Natural killer cell (primary cell): ENCODE results near the gene SRPRA. TPM values are rescaled to one million over a fixed set of nuclear protein-coding genes. Genes with fewer than 3 reads are reported as not detected.
A peak's percentile ranks its signal among the peaks of the same experiment; 100 is the strongest.

Source experiments
- ATAC-seq, 3 donors: fragments of 150-1000 bp in 2 of 3; fragments of 200-7000 bp in 1 of 3; cut with Tn5 transposase; 1 replicate in 1 of 3; 2 replicates in 2 of 3; pipeline ENCODE4 v1.10.0; 2021; ENCODE audit warnings: mild to moderate bottlenecking in 2 of 3, moderate library complexity in 2 of 3
- DNase-seq, 2 donors: peaks; one replicate each; pipeline versions ENCODE4 v3.0.0 to v3.0.0-alpha.2; 2013 to 2021; ENCODE audit warnings: mixed read lengths in 1 of 2
- H3K27ac ChIP-seq: one replicate; pipeline ENCODE4 v1.5.1; 2013; ENCODE audit warnings: mild to moderate bottlenecking, low read length
- H3K27me3 ChIP-seq: one replicate; pipeline ENCODE4 v1.6.1; 2013; ENCODE audit warnings: low read length; ENCODE audit not compliant: control insufficient read depth, insufficient read depth
- H3K36me3 ChIP-seq: one replicate; pipeline ENCODE4 v1.6.1; 2013; ENCODE audit warnings: low read length; ENCODE audit not compliant: control insufficient read depth, insufficient read depth
- H3K4me1 ChIP-seq: one replicate; pipeline ENCODE4 v1.6.1; 2013; ENCODE audit warnings: low read length; ENCODE audit not compliant: control insufficient read depth, insufficient read depth
- H3K4me3 ChIP-seq: one replicate; pipeline ENCODE4 v1.5.1; 2013; ENCODE audit warnings: low read length
- H3K9me3 ChIP-seq: one replicate; pipeline ENCODE4 v1.6.1; 2013; ENCODE audit warnings: low read length; ENCODE audit not compliant: control insufficient read depth, insufficient read depth
- H3K27ac Mint-ChIP-seq, 2 donors: one replicate each; pipeline ENCODE4 v1.8.0; 2022; ENCODE audit warnings: mild to moderate bottlenecking in 2 of 2, mixed read lengths in 2 of 2, moderate library complexity in 1 of 2
- H3K27me3 Mint-ChIP-seq, 2 donors: one replicate each; pipeline ENCODE4 v1.8.0; 2022; ENCODE audit warnings: low read depth in 2 of 2, mixed read lengths in 2 of 2
- H3K36me3 Mint-ChIP-seq: one replicate; pipeline ENCODE4 v1.8.0; 2022; ENCODE audit warnings: mixed read lengths
- H3K4me1 Mint-ChIP-seq, 2 donors: one replicate each; pipeline ENCODE4 v1.8.0; 2022; ENCODE audit warnings: mixed read lengths in 2 of 2
- H3K4me3 Mint-ChIP-seq: one replicate; pipeline ENCODE4 v1.8.0; 2022; ENCODE audit warnings: mild to moderate bottlenecking, moderate library complexity, mixed read lengths
- H3K9me3 Mint-ChIP-seq, 2 donors: one replicate each; pipeline ENCODE4 v1.8.0; 2022; ENCODE audit warnings: mixed read lengths in 2 of 2
- WGBS: methylation state at CpG from one replicate; pipeline ENCODE4 v1.1.7; 2013; ENCODE audit warnings: missing lambda C conversion rate; ENCODE audit not compliant: insufficient coverage; 5-methylcytosine and 5-hydroxymethylcytosine counted together
- intact Hi-C: fragments of 100-400 bp; cut with micrococcal nuclease; formaldehyde crosslinking; loops from one replicate; pipeline ENCODE4 v1.14.2; 2022
- total RNA-seq, 4 donors: library from RNA; stranded (reverse); fragments of 120-200 nt in 1 of 4; gene quantifications; one replicate each; pipeline versions ENCODE4 v1.2.3 to v1.2.4, GENCODE V29; 2013 to 2022
- TF ChIP-seq, protein P1 (sequence below): fragments of 200-600 bp; IDR thresholded peaks from one replicate; pipeline ENCODE4 v1.8.0; 2022; ENCODE audit warnings: antibody characterized with exemption

Gene SRPRA
- total RNA-seq, 3 donors from 2014 or later (not counting 1 experiment from before 2014, with no cell fraction given), result 188 to 225 (median 195) TPM

DNA sequence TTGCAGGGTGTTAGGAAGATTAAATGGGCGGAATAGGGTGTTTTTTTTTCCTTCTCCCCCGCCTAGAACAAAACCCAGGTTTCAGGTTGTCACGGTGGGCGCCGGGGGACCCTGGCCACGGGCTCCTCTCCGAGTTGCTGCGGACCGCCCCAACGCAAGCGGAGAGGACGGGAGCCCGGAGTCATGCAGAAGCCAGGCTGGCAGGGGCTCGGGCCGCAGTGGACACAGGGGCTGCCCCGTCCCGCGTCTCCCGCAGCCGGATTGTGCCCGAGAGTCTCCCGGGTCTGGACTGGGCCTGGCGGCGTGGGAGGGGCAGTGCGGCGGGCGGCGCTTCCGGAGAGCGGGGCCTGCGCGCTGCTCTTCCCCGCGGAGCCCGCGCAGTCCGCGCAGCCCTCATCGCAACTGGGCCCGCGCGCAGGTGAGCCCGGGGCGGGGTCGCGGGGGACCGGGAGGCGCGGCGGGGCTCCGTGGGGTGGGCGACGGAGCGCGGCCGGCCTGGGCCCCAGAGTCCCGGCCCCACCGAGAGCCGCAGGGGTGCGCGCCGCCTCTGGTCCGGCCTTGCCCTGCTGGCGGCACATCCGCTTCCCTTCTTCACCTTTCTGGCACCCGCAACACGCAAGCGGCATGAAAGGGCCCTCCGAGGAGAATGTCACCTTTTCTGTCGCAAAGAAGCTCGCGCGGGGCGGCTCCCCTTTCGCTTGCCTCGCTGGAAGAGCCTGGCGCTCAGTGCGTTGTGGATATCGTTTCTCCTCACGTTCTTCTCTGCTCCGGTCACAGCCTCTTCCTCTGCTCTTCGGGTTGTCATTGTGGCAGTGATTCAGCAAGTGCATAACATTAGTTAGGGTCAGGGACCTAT lies 14.3 kb upstream of the SRPRA start, which contains the start of gene TIRAP:
Gene TIRAP (plus strand): TSS at position 358 of the 856 bp plus-strand sequence. CDS start 7,802 bp downstream, outside the sequence.
- no peaks in the 10 kb centered on the region for H3K36me3 ChIP-seq
- no peaks in the 10 kb centered on the region for H3K27me3 ChIP-seq
- H3K9me3 ChIP-seq, result no peaks in the 10 kb centered on the region
- H3K36me3 Mint-ChIP-seq, result no peaks in the 10 kb centered on the region
- no peaks in the 10 kb centered on the region for H3K9me3 Mint-ChIP-seq
- WGBS, result under 1% methylated on average over 82 of the region's 82 CpGs
- peaks cover 24 to 39% of the 10 kb centered on the region in 2 donors for H3K4me1 Mint-ChIP-seq
- peak within 1 kb of the TSS; percentile 90 for H3K27ac ChIP-seq
- H3K27me3 Mint-ChIP-seq, result no peaks in the 10 kb centered on the region
- peaks cover 37% of the 10 kb centered on the region for H3K4me1 ChIP-seq
- DNase-seq (peak; percentile 53 to 81), ATAC-seq (peak; percentile 80 to 82 (median 81))
- peak within 1 kb of the TSS; percentile 95 to 96 for H3K27ac Mint-ChIP-seq
- peak within 1 kb of the TSS; percentile 99 for H3K4me3 Mint-ChIP-seq
- H3K4me3 ChIP-seq, result peak within 1 kb of the TSS; percentile 89
- TF ChIP-seq, protein P1, sequence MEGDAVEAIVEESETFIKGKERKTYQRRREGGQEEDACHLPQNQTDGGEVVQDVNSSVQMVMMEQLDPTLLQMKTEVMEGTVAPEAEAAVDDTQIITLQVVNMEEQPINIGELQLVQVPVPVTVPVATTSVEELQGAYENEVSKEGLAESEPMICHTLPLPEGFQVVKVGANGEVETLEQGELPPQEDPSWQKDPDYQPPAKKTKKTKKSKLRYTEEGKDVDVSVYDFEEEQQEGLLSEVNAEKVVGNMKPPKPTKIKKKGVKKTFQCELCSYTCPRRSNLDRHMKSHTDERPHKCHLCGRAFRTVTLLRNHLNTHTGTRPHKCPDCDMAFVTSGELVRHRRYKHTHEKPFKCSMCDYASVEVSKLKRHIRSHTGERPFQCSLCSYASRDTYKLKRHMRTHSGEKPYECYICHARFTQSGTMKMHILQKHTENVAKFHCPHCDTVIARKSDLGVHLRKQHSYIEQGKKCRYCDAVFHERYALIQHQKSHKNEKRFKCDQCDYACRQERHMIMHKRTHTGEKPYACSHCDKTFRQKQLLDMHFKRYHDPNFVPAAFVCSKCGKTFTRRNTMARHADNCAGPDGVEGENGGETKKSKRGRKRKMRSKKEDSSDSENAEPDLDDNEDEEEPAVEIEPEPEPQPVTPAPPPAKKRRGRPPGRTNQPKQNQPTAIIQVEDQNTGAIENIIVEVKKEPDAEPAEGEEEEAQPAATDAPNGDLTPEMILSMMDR, result no peak
- intact Hi-C loops, result loop anchor here (2.0 kb wide), 1 partner anchor 14 kb away; the partner anchor contains the start of genes FOXRED1 and SRPRA

GRCh38 chr11:126282361-126282735 lies 13.7 kb upstream of the SRPRA start:
- TF ChIP-seq, protein P1, result no peak
- H3K36me3 Mint-ChIP-seq, result no peaks in the 10 kb centered on the region
- peak overlapping the region; percentile 95 to 96 for H3K27ac Mint-ChIP-seq
- ATAC-seq (peak; percentile 32 to 59 (median 42)), DNase-seq (peak in 1 of 2 donors; percentile 69)
- 5% methylated on average over 14 of the region's 15 CpGs for WGBS
- Histone ChIP-seq H3K27me3 (no peaks in the 10 kb centered on the region), H3K9me3 (no peaks in the 10 kb centered on the region), H3K27ac (peak overlapping the region; percentile 81), H3K36me3 (peaks cover 3% of the 10 kb centered on the region), H3K4me1 (peaks cover 37% of the 10 kb centered on the region), H3K4me3 (peak overlapping the region; percentile 64)
- intact Hi-C loops, result loop anchor here (2.0 kb wide), 1 partner anchor 14 kb away; the partner anchor contains the start of genes FOXRED1 and SRPRA
- H3K27me3 Mint-ChIP-seq, result no peaks in the 10 kb centered on the region
- H3K4me1 Mint-ChIP-seq, result peaks cover 24 to 39% of the 10 kb centered on the region in 2 donors
- no peaks in the 10 kb centered on the region for H3K9me3 Mint-ChIP-seq
- H3K4me3 Mint-ChIP-seq, result peak overlapping the region; percentile 97

- TF ChIP-seq, protein P1, result no peak
- no peak for DNase-seq
- intact Hi-C loops, result loop anchor here (2.0 kb wide), 1 partner anchor 13 kb away; the partner anchor contains the start of genes FOXRED1 and SRPRA
- Mint-ChIP-seq H3K27ac (peak overlapping the region; percentile 95 to 96), H3K4me1 (peaks cover 20 to 39% of the 10 kb centered on the region in 2 donors), H3K9me3 (no peaks in the 10 kb centered on the region), H3K27me3 (no peaks in the 10 kb centered on the region), H3K36me3 (no peaks in the 10 kb centered on the region), H3K4me3 (peak overlapping the region; percentile 97)
- Histone ChIP-seq H3K4me1 (peaks cover 37% of the 10 kb centered on the region), H3K27ac (no peak overlapping the region), H3K27me3 (no peaks in the 10 kb centered on the region), H3K9me3 (no peaks in the 10 kb centered on the region), H3K36me3 (peaks cover 4% of the 10 kb centered on the region), H3K4me3 (no peak overlapping the region)
- WGBS, result 97% methylated on average over 9 of the region's 10 CpGs
- no peak for ATAC-seq
Observed at GRCh38 chr11:126281666-126282175, 13.0 kb upstream of the SRPRA start.
